Lung (tissue), 12 donors: ENCODE data around the gene PIK3C3. TPM values are rescaled to one million over a fixed set of nuclear protein-coding genes. Genes with fewer than 3 reads are reported as not detected.
A peak's percentile ranks its signal among the peaks of the same experiment; 100 is the strongest.

Experiments used
- ATAC-seq: fragments of 200-7000 bp; cut with Tn5 transposase; one replicate; pipeline ENCODE4 v1.9.1; 2020; ENCODE audit warnings: moderate number of reproducible peaks; ENCODE audit not compliant: insufficient read depth, low FRiP score
- DNase-seq, 3 donors: peaks; one replicate each; pipeline ENCODE4 v3.0.0-alpha.2; 2013 to 2017
- H3K27ac ChIP-seq, 2 donors: one replicate each; pipeline ENCODE4 v1.5.1; 2013; ENCODE audit warnings: mild to moderate bottlenecking in 2 of 2, moderate library complexity in 2 of 2, control low read depth in 1 of 2, inconsistent platforms in 1 of 2, low read depth in 1 of 2, low read length in 1 of 2
- H3K27me3 ChIP-seq, 3 donors: one replicate each; pipeline ENCODE4 v1.5.1; 2013; ENCODE audit warnings: low read length in 2 of 3; ENCODE audit not compliant: control insufficient read depth in 3 of 3, insufficient read depth in 3 of 3
- H3K36me3 ChIP-seq, 4 donors: one replicate each; pipeline ENCODE4 v1.5.1; 2013; ENCODE audit warnings: low read length in 4 of 4, mild to moderate bottlenecking in 1 of 4, moderate library complexity in 1 of 4; ENCODE audit not compliant: control insufficient read depth in 4 of 4, insufficient read depth in 4 of 4
- H3K4me1 ChIP-seq, 5 donors: one replicate each; pipeline ENCODE4 v1.5.1; 2013; ENCODE audit warnings: low read length in 5 of 5, mild to moderate bottlenecking in 2 of 5, moderate library complexity in 1 of 5; ENCODE audit not compliant: control insufficient read depth in 5 of 5, insufficient read depth in 5 of 5
- H3K4me3 ChIP-seq: one replicate; pipeline ENCODE4 v1.5.1; 2013; ENCODE audit warnings: mild to moderate bottlenecking, control low read depth, moderate library complexity
- H3K9ac ChIP-seq, 2 donors: one replicate each; pipeline ENCODE4 v1.5.1; 2013; ENCODE audit warnings: low read length in 2 of 2, control low read depth in 1 of 2; ENCODE audit not compliant: insufficient read depth in 1 of 2
- H3K9me3 ChIP-seq, 4 donors: one replicate each; pipeline ENCODE4 v1.5.1; 2013; ENCODE audit warnings: low read length in 3 of 4, mild to moderate bottlenecking in 1 of 4, moderate library complexity in 1 of 4; ENCODE audit not compliant: control insufficient read depth in 4 of 4, insufficient read depth in 3 of 4
- WGBS, 2 donors: extraction: QIAGEN DNeasy Blood & Tissue Kit; methylation state at CpG; one replicate each; pipeline ENCODE4 v1.1.7; 2013; 5-methylcytosine and 5-hydroxymethylcytosine counted together
- polyA plus RNA-seq, 2 donors: library from polyadenylated mRNA; stranded (reverse); fragments of 200-250 nt; gene quantifications; one replicate each; pipeline ENCODE4 v1.2.1, GENCODE V29; 2013
- total RNA-seq, 2 donors: library from RNA; depleted of rRNA in 1 of 2; stranded (reverse); fragments of >200 nt in 1 of 2; gene quantifications; one replicate each; pipeline ENCODE4 v1.2.1, GENCODE V29; 2014 to 2021
- TF ChIP-seq, protein P1 (sequence below): IDR thresholded peaks from 2 replicates; pipeline ENCODE4 v1.5.1; 2012; ENCODE audit warnings: mild to moderate bottlenecking; ENCODE audit errors: control extremely low read depth, extremely low read depth
- donor health status: control.
- donor health status: control.
- donor health status: Bipolar disorder and iron deficiency.
- donor health status: healthy.
- donor health status: DM: yes; HTN: yes; CAD: no.

The PIK3C3 gene
- total and polyA plus RNA-seq, 4 donors: 18.9 to 64.2 (median 36.1) TPM

DNA sequence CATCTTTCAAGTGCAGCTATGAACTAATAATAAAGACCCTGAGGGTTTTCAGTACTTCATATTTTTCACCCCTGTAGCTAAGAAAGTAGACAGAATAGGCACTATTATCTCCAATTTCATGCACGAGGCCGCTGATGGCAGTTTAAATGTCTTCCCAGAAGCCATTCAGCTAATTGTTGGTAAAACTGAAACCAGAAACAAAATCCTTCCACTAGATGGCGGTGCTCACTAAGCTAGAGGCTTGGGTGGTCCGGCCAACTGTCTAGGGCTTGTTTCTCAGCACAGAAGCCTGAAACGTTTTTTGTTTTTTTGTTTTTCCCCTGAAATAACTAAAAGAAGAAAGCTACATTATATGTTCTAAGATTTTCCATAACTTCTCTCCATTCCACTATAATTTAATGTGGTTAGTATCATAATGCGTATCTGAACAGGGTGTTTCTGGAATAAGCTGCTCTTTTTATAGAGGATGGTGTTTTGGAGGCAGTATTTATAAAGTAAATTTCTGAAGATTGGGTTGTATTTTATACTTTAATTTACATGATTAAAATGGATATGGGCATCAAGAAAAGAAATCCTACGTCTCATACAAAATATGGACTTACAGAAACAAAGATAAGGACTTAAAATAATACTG lies 159.4 kb downstream of the PIK3C3 start:
- 24 to 26% methylated on average over 7 of the region's 7 CpGs for WGBS, 2 donors
- no peaks in the 10 kb centered on the region for H3K36me3 ChIP-seq
- no peaks in the 10 kb centered on the region for H3K27me3 ChIP-seq
- H3K4me1 ChIP-seq: peaks cover 0 to 6% (median 0%) of the 10 kb centered on the region in 5 donors
- H3K4me3 ChIP-seq: no peak overlapping the region
- H3K9ac ChIP-seq: no peak overlapping the region
- H3K27ac ChIP-seq: no peak overlapping the region
- peak; percentile 85 to 94 (median 90) for DNase-seq
- H3K9me3 ChIP-seq: no peaks in the 10 kb centered on the region
- TF ChIP-seq, protein P1, sequence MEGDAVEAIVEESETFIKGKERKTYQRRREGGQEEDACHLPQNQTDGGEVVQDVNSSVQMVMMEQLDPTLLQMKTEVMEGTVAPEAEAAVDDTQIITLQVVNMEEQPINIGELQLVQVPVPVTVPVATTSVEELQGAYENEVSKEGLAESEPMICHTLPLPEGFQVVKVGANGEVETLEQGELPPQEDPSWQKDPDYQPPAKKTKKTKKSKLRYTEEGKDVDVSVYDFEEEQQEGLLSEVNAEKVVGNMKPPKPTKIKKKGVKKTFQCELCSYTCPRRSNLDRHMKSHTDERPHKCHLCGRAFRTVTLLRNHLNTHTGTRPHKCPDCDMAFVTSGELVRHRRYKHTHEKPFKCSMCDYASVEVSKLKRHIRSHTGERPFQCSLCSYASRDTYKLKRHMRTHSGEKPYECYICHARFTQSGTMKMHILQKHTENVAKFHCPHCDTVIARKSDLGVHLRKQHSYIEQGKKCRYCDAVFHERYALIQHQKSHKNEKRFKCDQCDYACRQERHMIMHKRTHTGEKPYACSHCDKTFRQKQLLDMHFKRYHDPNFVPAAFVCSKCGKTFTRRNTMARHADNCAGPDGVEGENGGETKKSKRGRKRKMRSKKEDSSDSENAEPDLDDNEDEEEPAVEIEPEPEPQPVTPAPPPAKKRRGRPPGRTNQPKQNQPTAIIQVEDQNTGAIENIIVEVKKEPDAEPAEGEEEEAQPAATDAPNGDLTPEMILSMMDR: peak; percentile 76
- peak; percentile 72 for ATAC-seq

DNA sequence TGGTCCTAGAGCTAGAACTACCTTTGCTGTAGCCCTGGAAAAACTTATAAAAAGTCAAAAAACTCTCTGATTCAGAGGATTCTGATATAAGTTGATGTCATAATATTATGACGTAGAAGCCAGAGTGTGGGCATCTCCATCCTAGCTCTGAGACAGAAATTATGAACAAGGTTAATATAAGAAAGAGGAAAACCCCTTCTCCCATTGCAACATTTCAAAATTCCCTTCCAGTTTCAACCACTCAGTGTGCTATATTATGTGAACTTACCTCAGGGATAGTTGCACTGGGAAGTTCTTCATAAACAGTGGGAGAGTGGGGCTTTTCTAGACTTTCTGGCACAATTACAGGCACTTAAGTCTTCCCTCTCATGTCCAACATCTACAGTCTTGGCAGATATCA lies 171.6 kb downstream of the PIK3C3 start:
- Histone ChIP-seq H3K27ac (no peak overlapping the region), H3K9me3 (no peaks in the 10 kb centered on the region), H3K27me3 (no peaks in the 10 kb centered on the region), H3K9ac (no peak overlapping the region), H3K4me1 (no peaks in the 10 kb centered on the region), H3K36me3 (no peaks in the 10 kb centered on the region), H3K4me3 (no peak overlapping the region)
- TF ChIP-seq, protein P1: no peak
- ATAC-seq (no peak), DNase-seq (no peak)
- WGBS, 2 donors: 82% methylated on average over 1 of the region's 1 CpG

DNA sequence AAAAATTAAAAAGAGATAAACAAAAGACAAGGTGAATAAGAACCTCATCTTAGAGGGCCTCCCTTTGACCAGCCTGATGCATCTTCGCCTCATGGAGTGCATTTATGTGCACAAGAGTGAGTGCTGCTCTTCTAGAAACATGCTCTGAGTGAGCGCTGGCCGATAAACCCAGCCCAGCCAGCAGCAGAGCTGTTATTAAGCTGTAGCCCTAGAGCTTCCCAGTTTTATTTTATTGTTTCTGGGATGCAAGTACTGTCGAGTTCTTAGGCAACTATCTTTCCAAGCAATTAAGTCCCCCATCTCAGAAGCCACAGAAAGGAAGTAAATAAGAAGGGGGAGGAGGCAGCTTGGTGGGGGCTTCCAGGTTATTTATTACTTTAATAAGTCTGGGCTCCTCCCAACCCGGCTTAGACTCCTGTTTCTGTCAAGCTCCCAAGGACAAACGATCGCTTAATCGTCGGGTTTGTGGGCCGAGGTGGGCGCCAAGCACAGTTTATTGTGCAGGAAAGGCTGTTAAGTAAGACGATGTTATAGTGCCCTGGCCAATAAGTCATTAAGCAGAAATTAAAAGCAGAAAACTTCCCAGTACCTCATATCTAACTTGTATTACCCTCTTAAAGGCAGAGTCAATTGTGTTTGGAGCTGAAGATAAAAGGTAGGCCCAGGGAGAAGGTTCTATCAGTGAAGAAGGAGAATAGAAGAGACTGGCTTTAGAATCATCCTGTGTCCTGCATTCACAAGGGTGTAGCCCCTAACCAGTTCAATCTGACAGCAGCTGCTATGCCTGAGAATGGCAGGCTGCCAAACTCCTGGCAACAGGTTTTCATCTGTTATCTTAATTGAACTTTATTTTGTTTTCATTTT lies 176.3 kb downstream of the PIK3C3 start:
- no peak overlapping the region for H3K27ac ChIP-seq
- no peak for DNase-seq
- H3K27me3 ChIP-seq: no peaks in the 10 kb centered on the region

More for the DNA sequence above, 176.3 kb downstream of the PIK3C3 start:
- WGBS, 2 donors: 56 to 66% methylated on average over 12 of the region's 12 CpGs
- H3K4me1 ChIP-seq: no peaks in the 10 kb centered on the region
- ATAC-seq: no peak
- H3K36me3 ChIP-seq: no peaks in the 10 kb centered on the region
- TF ChIP-seq, protein P1: no peak
- H3K4me3 ChIP-seq: no peak overlapping the region
- no peak overlapping the region for H3K9ac ChIP-seq
- H3K9me3 ChIP-seq: no peaks in the 10 kb centered on the region
